Neural progenitor cell (in vitro differentiated cells): ENCODE data around the gene MDP1.

Source experiments
- CTCF ChIP-seq: fragments of 200-600 bp; sonication (generic); IDR thresholded peaks from 2 replicates; pipeline ENCODE4 v1.5.1; 2017; ENCODE audit warnings: antibody characterized with exemption, mild to moderate bottlenecking
- EZH2 ChIP-seq: fragments of 200-600 bp; sonication (generic); IDR thresholded peaks from 2 replicates; pipeline ENCODE4 v1.6.1; 2017; ENCODE audit warnings: antibody characterized with exemption, mild to moderate bottlenecking, moderate library complexity

- TF ChIP-seq CTCF = no peak
- TF ChIP-seq EZH2 = no peak
Observed at GRCh38 chr14:24252289-24253124, 36.6 kb upstream of the MDP1 start.
